Measurements from ENCODE around the gene KSR1. TPM values are rescaled to one million over a fixed set of nuclear protein-coding genes. Genes with fewer than 3 reads are reported as not detected.

KSR1 gene
- total RNA-seq, 4 donors from 2014 or later: 17.7 to 77.0 (median 34.6) TPM

- no peaks in the 10 kb centered on the region for H3K4me1 ChIP-seq
- H3K27me3 ChIP-seq: no peaks in the 10 kb centered on the region
- DNase-seq: no peak
- no peaks in the 10 kb centered on the region for H3K36me3 ChIP-seq
- TF ChIP-seq POLR2A (IDR thresholded peaks at IDR 0.05) (no peak), CTCF (IDR thresholded peaks at IDR 0.05) (no peak)
- no peaks in the 10 kb centered on the region for H3K9me3 ChIP-seq
- H3K27ac ChIP-seq: no peak overlapping the region
- H3K4me3 ChIP-seq: no peak overlapping the region
- intact Hi-C loops (cut with DNase I; ENCODE audit: low total_unique reads): loop anchor here (2.0 to 5.0 kb wide), 2 partner anchors 47 to 252 kb away; no protein-coding TSS in a partner anchor
Measured at GRCh38 chr17:27603880-27604794, 147.9 kb downstream of the KSR1 start.

DNA sequence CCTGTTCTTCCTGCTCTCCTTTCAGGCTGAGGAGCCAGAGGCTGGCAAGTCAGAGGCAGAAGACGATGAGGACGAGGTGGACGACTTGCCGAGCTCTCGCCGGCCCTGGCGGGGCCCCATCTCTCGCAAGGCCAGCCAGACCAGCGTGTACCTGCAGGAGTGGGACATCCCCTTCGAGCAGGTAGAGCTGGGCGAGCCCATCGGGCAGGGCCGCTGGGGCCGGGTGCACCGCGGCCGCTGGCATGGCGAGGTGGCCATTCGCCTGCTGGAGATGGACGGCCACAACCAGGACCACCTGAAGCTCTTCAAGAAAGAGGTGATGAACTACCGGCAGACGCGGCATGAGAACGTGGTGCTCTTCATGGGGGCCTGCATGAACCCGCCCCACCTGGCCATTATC, 149.2 kb downstream of the KSR1 start:
- H3K36me3 ChIP-seq: no peaks in the 10 kb centered on the region
- H3K27me3 ChIP-seq: no peaks in the 10 kb centered on the region
- no peak for DNase-seq
- no peak overlapping the region for H3K4me3 ChIP-seq
- H3K9me3 ChIP-seq: no peaks in the 10 kb centered on the region
- H3K27ac ChIP-seq: no peak overlapping the region
- intact Hi-C loops (cut with DNase I; ENCODE audit: low total_unique reads): no loop called here
- H3K4me1 ChIP-seq: peaks cover 0 to 2% of the 10 kb centered on the region in 2 donors
- TF ChIP-seq CTCF (IDR thresholded peaks at IDR 0.05) (no peak), POLR2A (IDR thresholded peaks at IDR 0.05) (no peak)

GRCh38 chr17:27607521-27608091, 151.4 kb downstream of the KSR1 start:
- intact Hi-C loops (cut with DNase I; ENCODE audit: low total_unique reads): no loop called here
- DNase-seq: no peak
- no peaks in the 10 kb centered on the region for H3K36me3 ChIP-seq

GRCh38 chr17:27608328-27609230, 152.3 kb downstream of the KSR1 start:
- TF ChIP-seq POLR2A (IDR thresholded peaks at IDR 0.05) (no peak), CTCF (IDR thresholded peaks at IDR 0.05) (no peak)
- intact Hi-C loops (cut with DNase I; ENCODE audit: low total_unique reads): no loop called here
- Histone ChIP-seq H3K4me1 (peaks cover 0 to 15% of the 10 kb centered on the region in 2 donors), H3K27me3 (no peaks in the 10 kb centered on the region), H3K4me3 (no peak overlapping the region), H3K9me3 (no peaks in the 10 kb centered on the region), H3K36me3 (no peaks in the 10 kb centered on the region), H3K27ac (no peak overlapping the region)
- no peak for DNase-seq

More at GRCh38 chr17:27607521-27608091, 151.4 kb downstream of the KSR1 start:
- H3K9me3 ChIP-seq: no peaks in the 10 kb centered on the region
- H3K27me3 ChIP-seq: no peaks in the 10 kb centered on the region
- peaks cover 0 to 12% of the 10 kb centered on the region in 2 donors for H3K4me1 ChIP-seq
- H3K4me3 ChIP-seq: no peak overlapping the region
- TF ChIP-seq CTCF (IDR thresholded peaks at IDR 0.05) (no peak), POLR2A (IDR thresholded peaks at IDR 0.05) (no peak)
- no peak overlapping the region for H3K27ac ChIP-seq

Measured in uterus (tissue), 4 donors.